Fibroblast of villous mesenchyme (primary cell): ENCODE data around the gene TGM1. TPM values are rescaled to one million over a fixed set of nuclear protein-coding genes. Genes with fewer than 3 reads are reported as not detected.

ENCODE experiments used
- DNase-seq: peaks from one replicate; pipeline ENCODE4 v3.0.0-alpha.2; 2010; ENCODE audit warnings: low read depth
- H3K4me3 ChIP-seq: 2 replicates; pipeline ENCODE4 v1.5.1; 2011; ENCODE audit warnings: low read depth, mild to moderate bottlenecking, low read length
- total RNA-seq: library from RNA; depleted of rRNA; stranded (reverse); fragments of >200 nt; gene quantifications from 2 replicates; pipeline ENCODE4 v1.2.3, GENCODE V29; 2012
- TF ChIP-seq, protein P1 (sequence below): IDR thresholded peaks from 2 replicates; pipeline ENCODE4 v1.5.1; 2012; ENCODE audit warnings: low read depth, mild to moderate bottlenecking, low read length; ENCODE audit not compliant: insufficient read depth

Gene TGM1
- total RNA-seq, 1 donor, result 2.2 TPM

DNA sequence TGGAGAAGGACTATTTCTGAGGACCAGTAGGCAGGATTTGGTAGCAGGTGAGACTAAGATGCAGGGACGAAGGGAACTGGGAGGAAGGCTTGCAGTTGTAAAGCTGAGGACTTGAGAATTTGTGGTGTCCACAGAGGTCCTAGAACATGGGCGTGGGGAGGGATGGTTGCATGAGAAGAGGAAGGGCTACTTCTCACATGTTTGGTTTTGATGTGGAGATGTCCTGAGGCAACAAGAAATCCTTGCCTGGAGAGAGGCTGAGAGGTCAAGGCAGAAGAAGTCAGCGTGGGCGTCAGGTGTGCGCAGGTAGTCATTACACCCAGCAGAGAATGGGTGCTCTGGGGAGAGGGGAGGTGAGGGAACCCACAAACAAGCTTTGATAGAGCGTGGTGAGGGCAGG is 14.1 kb upstream of the TGM1 start:
- no peak for DNase-seq

DNA sequence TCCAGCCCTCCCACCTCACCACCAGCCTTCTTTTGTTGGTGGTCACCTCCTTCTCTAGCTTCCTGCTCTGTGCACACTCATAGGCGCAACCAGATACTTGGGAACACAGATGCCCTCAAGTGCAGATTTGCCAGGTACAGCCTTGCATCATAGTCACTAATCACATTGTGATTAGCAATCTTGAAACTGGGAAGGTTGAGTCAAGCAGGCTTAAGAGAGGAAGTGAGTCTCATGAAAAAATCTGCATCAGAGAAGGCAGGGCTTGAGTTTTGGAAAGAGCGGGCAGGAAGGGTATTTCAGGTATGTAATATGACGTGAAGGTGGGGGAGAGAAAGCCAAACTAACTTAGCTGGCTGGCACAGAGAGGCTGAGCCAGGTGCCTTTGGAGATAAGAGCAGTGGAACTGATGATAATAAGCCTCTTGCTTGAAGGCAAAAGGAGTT is 11.1 kb upstream of the TGM1 start:
- TF ChIP-seq, protein P1, sequence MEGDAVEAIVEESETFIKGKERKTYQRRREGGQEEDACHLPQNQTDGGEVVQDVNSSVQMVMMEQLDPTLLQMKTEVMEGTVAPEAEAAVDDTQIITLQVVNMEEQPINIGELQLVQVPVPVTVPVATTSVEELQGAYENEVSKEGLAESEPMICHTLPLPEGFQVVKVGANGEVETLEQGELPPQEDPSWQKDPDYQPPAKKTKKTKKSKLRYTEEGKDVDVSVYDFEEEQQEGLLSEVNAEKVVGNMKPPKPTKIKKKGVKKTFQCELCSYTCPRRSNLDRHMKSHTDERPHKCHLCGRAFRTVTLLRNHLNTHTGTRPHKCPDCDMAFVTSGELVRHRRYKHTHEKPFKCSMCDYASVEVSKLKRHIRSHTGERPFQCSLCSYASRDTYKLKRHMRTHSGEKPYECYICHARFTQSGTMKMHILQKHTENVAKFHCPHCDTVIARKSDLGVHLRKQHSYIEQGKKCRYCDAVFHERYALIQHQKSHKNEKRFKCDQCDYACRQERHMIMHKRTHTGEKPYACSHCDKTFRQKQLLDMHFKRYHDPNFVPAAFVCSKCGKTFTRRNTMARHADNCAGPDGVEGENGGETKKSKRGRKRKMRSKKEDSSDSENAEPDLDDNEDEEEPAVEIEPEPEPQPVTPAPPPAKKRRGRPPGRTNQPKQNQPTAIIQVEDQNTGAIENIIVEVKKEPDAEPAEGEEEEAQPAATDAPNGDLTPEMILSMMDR, result no peak
- no peak for DNase-seq
- no peak overlapping the region for H3K4me3 ChIP-seq

More for the DNA sequence above, 14.1 kb upstream of the TGM1 start:
- H3K4me3 ChIP-seq, result no peak overlapping the region
- TF ChIP-seq, protein P1, result no peak

DNA sequence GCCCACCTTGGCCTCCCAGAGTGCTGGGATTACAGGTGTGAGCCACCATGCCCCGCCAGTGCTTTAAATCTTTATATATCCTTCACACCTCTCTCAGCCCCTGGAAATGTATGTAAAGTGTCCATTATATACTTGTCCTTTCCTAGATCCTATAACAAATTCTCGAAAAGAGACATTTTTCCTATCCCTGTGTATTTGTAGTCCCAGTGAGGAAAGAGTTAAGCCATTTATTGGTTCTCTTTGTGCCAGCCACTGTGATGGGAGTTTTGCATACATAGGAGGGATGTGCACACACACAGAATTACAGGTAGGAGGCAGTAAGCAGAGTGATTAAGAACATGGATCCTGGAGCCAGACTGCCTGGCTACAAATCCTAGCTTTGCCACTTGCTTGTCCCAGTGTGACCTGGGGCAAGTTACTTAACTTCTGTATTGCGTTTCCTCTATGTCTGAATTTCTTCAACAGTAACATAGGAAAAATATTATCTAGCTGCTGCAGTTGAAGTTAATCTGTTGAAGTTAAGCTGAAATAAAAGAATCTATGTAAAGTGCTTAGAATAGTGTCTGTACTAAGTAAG is 10.5 kb upstream of the TGM1 start:
- no peak for DNase-seq
- no peak overlapping the region for H3K4me3 ChIP-seq
- TF ChIP-seq, protein P1, result no peak

DNA sequence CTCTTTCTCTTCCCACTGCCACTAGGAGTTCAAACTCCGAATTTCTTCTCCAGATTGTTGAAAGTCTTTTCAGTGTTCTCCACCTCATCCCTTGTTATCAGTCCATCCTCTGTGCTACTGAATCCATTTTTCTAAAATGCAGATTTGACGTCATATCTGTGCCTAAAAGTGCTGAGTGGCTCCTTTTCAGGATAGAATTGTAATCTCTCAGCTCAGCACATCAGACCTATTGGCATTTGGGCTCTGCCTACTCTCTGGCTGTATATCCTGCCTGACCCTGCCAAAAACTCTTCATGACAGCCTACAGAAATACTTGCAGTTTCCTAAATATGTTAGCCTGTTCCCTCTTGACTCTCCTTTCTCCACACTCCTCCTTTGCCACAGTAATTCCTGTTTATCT is 9.5 kb upstream of the TGM1 start:
- no peak for DNase-seq
- TF ChIP-seq, protein P1, result no peak
- no peak overlapping the region for H3K4me3 ChIP-seq

DNA sequence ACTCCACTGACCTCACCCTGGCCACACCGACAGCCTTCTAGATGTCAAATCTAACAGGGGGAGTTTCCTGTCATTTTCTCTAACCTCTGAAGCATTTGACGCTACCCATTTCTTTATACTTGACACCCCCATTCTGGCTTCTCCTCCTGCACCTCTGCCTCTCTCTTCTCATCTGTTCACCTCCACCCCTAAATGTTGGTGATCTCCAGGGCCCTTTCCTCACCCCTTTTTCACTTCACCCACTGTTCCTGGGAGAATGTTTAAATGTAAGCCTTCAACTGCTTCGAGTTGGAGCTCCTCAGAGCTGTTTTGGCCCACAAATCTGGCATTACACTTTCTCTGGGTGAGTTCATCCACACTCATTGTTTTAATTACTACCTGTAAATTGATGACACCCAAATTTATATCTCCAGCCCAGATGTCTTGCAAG is 8.9 kb upstream of the TGM1 start:
- TF ChIP-seq, protein P1, result no peak
- H3K4me3 ChIP-seq, result peak overlapping the region; percentile 95
- DNase-seq, result no peak

DNA sequence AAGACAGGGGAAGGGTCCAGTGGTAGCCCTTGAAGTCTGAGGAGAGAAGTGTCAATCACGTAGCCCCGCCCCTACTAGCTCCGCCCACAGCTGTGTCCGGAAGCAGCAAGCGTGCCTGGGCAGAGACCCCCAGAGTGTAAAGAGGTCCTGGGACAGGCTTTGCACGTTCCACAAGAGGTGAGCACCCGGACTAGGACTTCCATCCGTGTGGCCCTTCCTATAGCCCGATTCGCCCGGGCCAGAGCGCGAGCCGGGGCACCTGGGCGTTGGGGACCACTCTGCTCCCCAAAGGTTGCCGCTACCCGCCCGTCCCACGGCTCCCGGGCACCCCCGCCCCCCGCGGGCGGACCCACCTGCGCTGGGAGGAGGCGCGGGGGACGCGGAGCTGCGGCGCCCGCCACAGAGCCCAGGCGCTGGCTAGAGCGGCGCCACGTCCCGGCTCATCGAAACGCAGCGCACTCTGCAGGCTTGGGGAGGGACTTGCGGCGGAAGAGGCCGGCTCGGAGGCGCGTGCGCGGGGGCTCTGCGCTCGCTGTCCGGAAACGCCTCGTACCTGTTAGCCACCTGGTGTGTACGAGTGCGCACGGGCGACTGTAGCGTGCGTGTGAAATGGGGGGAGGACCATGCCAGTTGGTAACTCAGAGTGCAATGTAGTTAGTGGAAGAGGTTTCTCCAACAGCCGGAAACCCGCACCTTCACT is 8.3 kb upstream of the TGM1 start, which contains the start of gene RABGGTA:
Gene RABGGTA, minus strand, starts transcription at position 464 of the 700 bp plus-strand sequence. CDS start 482 bp downstream, outside the sequence.
- TF ChIP-seq, protein P1, result peak; percentile 60
- H3K4me3 ChIP-seq, result peak within 1 kb of the TSS; percentile 95
- peak; percentile 83 for DNase-seq
